NCI-H82 treated with DMSO at 0.1 percent for 48 hours (cell line): ENCODE data around the gene FAM177A1.

ENCODE experiments used
- DNase-seq: peaks from one replicate; lab custom pipeline; 2025; ENCODE audit not compliant: unreplicated experiment; lab: John Stamatoyannopoulos, UW

FAM177A1 gene

DNA sequence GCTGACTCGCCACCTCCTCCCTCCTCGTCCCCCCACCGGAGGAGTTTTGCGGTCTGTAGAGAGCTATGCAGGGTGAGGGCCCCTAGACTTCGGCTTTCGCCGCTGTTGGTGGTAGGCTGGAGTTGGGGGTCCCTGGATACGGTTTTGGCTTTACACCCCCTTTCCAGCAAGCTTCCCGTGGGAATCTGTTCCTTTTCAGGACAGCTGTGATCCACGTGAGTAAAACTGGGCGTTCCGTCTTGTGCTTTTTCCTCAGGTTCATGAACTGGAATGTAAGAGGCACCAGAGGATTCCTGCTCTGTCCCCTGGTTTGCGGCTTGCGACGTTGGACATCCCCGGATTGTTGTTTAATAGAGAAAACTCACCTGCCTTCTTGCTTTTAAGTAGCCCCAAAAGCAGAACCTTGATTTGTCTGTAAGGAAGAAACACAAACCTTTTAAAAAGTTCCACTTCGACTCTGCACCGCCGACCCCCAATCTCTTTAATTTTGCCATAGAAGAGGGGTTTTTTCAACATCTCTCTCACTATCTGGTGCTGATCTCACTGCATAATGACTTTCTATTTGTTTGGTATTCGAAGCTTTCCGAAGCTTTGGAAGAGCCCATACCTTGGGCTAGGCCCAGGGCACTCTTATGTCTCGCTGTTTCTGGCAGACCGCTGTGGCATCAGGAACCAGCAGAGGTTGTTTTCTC, 76.8 kb downstream of the FAM177A1 start:
- no peak for DNase-seq

DNA sequence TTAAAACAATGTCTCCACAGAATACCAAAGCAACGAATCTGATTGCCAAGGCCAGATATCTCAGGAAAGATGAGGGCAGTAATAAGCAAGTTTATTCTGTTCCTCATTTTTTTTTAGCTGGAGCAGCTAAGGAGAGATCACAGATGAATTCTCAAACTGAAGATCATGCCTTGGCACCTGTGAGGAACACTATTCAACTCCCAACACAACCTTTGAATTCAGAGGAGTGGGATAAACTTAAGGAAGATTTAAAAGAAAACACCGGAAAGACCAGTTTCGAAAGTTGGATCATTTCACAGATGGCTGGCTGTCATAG, 77.3 kb downstream of the FAM177A1 start:
- no peak for DNase-seq

DNA sequence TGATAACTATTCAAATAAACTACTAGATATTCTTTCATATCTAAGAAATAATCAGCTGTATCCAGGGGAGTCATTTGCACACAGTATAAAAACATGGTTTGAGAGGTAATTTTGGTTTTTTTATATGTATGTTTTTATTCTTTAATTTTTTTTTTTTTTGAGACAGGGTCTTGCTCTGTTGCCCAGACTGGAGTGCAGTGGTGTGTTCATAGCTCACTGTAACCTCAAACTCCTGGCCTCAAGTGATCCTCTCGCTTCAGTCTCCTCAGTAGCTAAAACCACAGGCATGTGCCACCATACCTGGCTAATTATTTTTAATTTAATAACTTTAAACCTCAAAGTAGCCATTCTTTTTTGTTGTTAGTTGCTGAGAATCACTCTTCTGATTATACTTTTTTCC, 78.1 kb downstream of the FAM177A1 start:
- DNase-seq: no peak
